Progenitor cell of endocrine pancreas (in vitro differentiated cells): ENCODE data around the gene SLC23A2. TPM values are rescaled to one million over a fixed set of nuclear protein-coding genes. Genes with fewer than 3 reads are reported as not detected.

Source experiments
- DNase-seq: peaks from one replicate; pipeline ENCODE4 v3.0.0; 2021; ENCODE audit warnings: low spot score; ENCODE audit not compliant: unreplicated experiment
- H3K27ac Mint-ChIP-seq: 2 replicates; pipeline ENCODE4 v1.8.0; 2021; ENCODE audit warnings: mild to moderate bottlenecking, moderate library complexity, mixed read lengths
- H3K27me3 Mint-ChIP-seq: 2 replicates; pipeline ENCODE4 v1.8.0; 2021; ENCODE audit warnings: mixed read lengths
- H3K36me3 Mint-ChIP-seq: 2 replicates; pipeline ENCODE4 v1.8.0; 2022; ENCODE audit warnings: mixed read lengths; ENCODE audit not compliant: insufficient read depth
- H3K4me1 Mint-ChIP-seq: 2 replicates; pipeline ENCODE4 v1.8.0; 2021; ENCODE audit warnings: low read depth, mixed read lengths
- H3K4me3 Mint-ChIP-seq: 2 replicates; pipeline ENCODE4 v1.8.0; 2021; ENCODE audit warnings: low read depth, mild to moderate bottlenecking, moderate library complexity, mixed read lengths
- H3K9me3 Mint-ChIP-seq: 2 replicates; pipeline ENCODE4 v1.8.0; 2021; ENCODE audit warnings: low read depth, mixed read lengths
- CTCF ChIP-seq: fragments of 200-600 bp; sonication (generic); IDR thresholded peaks from one replicate; pipeline ENCODE4 v1.5.0; 2021; ENCODE audit warnings: antibody characterized with exemption, mild to moderate bottlenecking; ENCODE audit not compliant: unreplicated experiment
- total RNA-seq: library from RNA; stranded (reverse); gene quantifications from 2 replicates; pipeline ENCODE4 v1.2.1, GENCODE V29; 2021

SLC23A2 gene
- total RNA-seq, 1 donor from 2014 or later, result 23.6 TPM

DNA sequence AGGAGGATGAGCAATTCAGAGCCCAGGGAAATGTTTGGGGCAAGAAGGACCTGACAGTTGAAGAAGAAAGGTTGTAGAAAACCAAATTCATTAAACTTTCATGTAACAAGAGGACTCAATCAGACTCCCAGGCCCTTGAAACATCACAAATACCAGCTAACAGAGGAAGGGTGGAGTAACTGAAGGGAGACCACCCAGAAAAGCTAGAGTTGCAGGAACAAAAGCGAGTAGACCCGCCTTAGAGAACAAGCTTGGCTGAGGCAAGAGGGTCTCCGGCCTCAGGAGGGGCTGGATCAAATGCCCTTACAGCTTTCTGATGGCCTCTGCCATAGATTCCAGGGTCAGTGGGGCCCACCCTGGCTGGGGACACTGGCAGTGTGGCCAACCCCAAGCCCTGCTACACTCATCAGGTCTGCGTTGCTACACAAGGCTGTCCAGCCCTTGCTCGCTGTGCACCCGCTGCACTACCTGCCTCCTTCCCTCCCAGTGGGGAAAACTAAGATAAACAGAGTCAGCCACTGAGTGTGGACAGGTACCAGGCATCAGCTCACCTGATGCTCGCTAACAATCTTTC is 110.0 kb downstream of the SLC23A2 start:
- Mint-ChIP-seq H3K27ac (no peak overlapping the region), H3K9me3 (no peaks in the 10 kb centered on the region), H3K4me1 (peaks cover 4% of the 10 kb centered on the region), H3K4me3 (no peak overlapping the region), H3K36me3 (peaks cover 5% of the 10 kb centered on the region), H3K27me3 (no peaks in the 10 kb centered on the region)
- TF ChIP-seq CTCF, result no peak
- DNase-seq, result no peak

- Mint-ChIP-seq H3K36me3 (peaks cover 6% of the 10 kb centered on the region), H3K27me3 (no peaks in the 10 kb centered on the region), H3K9me3 (no peaks in the 10 kb centered on the region), H3K4me3 (no peak overlapping the region), H3K4me1 (peaks cover 4% of the 10 kb centered on the region), H3K27ac (no peak overlapping the region)
- no peak for TF ChIP-seq CTCF
- DNase-seq, result no peak
Measured at GRCh38 chr20:4889446-4889845, 111.9 kb downstream of the SLC23A2 start.

DNA sequence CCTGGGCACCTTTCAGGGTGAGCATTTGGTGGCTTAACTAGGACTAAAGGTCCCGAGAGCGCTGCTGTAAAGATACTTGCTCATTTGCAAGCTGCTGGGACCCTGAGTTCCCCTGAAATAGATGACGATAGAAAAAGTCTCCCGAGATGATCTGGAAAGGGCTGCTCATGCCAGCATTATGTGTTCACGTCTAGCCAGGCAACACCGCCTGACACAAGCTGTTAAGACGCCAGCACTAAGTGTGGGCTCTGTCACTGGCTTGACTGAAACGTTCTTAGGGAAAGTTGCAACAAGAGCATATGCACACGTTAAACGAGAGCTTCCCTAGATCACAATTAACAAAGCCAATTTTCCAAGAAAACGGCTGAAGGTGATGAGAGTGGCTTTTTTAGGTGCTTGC is 113.7 kb downstream of the SLC23A2 start:
- DNase-seq, result no peak
- Mint-ChIP-seq H3K36me3 (peaks cover 5% of the 10 kb centered on the region), H3K9me3 (no peaks in the 10 kb centered on the region), H3K27ac (peak overlapping the region; percentile 21), H3K4me3 (no peak overlapping the region), H3K27me3 (no peaks in the 10 kb centered on the region), H3K4me1 (peaks cover 4% of the 10 kb centered on the region)
- TF ChIP-seq CTCF, result no peak

DNA sequence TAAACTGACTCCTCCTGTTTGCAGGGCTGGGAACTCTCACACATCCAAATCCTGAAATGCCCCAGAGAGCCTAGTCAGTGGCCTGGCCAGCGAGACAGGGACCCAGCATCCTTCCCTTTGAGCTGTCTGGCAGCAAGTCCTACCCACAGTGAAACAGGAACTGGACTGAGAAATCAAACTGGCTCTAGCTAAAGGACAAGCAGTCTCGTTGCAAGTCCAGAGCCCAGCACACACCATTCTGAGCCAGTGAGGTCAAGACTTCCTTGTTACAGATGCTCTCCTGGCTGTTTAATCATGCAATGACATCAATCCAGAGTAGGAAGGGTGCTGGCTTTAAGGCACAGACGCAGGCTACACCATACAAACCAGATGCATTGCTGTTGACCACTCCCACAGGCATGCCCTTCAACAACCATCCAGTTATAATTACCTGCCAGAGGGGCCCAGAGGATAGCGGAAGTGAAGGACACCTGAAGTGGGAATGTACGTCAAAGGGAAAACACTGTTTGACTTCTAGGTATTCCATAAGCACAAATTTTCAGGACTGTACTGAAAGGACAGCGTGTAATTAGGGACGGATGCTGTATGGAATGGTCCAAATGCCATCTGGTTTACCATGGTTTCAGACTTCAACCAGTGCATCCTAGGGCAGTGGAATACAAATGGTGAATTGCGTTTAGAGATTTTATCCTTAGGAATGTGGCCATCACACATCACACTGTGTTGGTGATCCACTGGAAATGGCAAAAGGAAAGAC is 114.4 kb downstream of the SLC23A2 start:
- Mint-ChIP-seq H3K27ac (no peak overlapping the region), H3K27me3 (no peaks in the 10 kb centered on the region), H3K4me1 (peaks cover 4% of the 10 kb centered on the region), H3K36me3 (peaks cover 4% of the 10 kb centered on the region), H3K4me3 (no peak overlapping the region), H3K9me3 (no peaks in the 10 kb centered on the region)
- TF ChIP-seq CTCF, result no peak
- no peak for DNase-seq

GRCh38 chr20:4885877-4886276 is 115.4 kb downstream of the SLC23A2 start:
- peaks cover 4% of the 10 kb centered on the region for H3K36me3 Mint-ChIP-seq
- H3K27me3 Mint-ChIP-seq, result no peaks in the 10 kb centered on the region
- no peak overlapping the region for H3K27ac Mint-ChIP-seq
- H3K4me1 Mint-ChIP-seq, result peaks cover 4% of the 10 kb centered on the region
- DNase-seq, result no peak
- H3K9me3 Mint-ChIP-seq, result no peaks in the 10 kb centered on the region
- TF ChIP-seq CTCF, result no peak
- no peak overlapping the region for H3K4me3 Mint-ChIP-seq
